ES-I3 (cell line): ENCODE data around the gene TAT.
"Not testable (repeated sequence)": the region's sequence is repeated elsewhere in the genome, so short reads cannot be mapped to it uniquely, and the experiment has no call there.

ENCODE experiments used
- H3K36me3 ChIP-seq: 2 replicates; pipeline ENCODE4 v1.6.1; 2013; ENCODE audit warnings: mild to moderate bottlenecking, low read length, control low read depth, moderate library complexity; ENCODE audit not compliant: insufficient read depth
- H3K4me1 ChIP-seq: 2 replicates; pipeline ENCODE4 v1.6.1; 2013; ENCODE audit warnings: mild to moderate bottlenecking, control low read depth, low read length; ENCODE audit not compliant: insufficient read depth
- H3K9ac ChIP-seq: 2 replicates; pipeline ENCODE4 v1.6.1; 2013; ENCODE audit warnings: low read depth, mild to moderate bottlenecking, low read length, moderate library complexity
- H3K9me3 ChIP-seq: 2 replicates; pipeline ENCODE4 v1.6.1; 2013; ENCODE audit warnings: mild to moderate bottlenecking, low read length, moderate library complexity; ENCODE audit not compliant: control insufficient read depth, insufficient read depth

Gene TAT

DNA sequence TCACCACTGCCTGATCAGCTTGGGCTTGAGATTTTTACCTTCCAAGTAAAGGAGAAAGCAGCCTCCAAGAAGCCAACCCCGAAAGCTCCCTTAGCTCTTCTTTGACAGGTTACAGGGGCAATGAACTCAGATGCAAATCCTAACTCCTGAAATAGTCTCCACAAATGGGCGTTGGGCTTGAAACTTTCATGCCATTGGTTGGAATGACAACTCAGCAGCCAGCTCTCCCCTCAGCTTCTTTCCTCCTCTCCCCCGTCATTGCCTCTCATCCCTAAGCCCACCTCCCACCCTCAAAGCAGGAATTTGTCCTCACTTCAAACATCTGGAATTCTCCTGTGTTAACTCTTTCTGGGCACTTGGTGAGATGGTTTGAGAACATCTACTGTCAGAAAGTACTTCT is at the start of gene TAT:
TSS of gene TAT (minus strand) at position 122 of the 400 bp plus-strand sequence. CDS start 677 bp downstream, outside the sequence.
- Histone ChIP-seq H3K9ac (no peak within 1 kb of the TSS), H3K36me3 (no peaks in the 10 kb centered on the region), H3K9me3 (no peaks in the 10 kb centered on the region), H3K4me1 (no peaks in the 10 kb centered on the region)

DNA sequence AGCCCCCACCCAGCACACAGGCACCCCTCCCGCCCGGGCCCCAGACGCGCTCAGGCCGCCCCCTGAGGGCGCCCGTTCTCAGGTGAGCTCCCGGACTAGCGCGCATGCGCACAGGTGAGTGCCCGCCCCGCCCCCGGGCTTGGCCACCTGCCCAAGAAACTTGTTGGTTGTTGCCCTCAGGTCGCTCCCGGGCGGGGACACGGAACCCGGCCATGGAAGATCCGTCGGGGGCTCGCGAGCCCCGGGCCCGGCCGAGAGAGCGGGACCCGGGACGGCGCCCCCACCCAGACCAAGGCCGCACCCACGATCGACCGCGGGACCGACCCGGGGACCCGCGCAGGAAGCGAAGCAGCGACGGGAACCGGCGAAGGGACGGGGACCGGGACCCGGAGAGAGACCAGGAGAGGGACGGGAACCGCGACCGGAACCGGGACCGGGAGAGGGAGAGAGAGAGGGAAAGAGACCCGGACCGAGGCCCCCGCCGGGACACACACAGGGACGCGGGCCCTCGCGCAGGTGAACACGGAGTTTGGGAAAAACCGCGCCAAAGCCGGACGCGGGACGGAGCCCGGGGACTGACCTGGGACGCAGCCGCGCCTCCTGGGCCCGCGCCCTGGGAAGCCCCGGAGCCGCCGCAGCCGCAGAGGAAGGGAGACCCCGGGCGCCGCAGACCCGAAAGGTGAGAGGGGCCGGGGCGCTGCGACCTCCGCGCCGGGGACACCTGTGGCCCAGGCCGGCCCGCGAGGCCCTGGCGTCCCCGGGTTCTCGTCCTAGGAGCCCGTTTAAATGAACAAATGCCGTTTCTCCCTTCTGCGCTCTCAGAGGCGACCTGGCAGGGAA is 49.3 kb upstream of the TAT start, which contains the start of gene MARVELD3:
TSS of gene MARVELD3 (plus strand) at position 167 of the 840 bp plus-strand sequence. CDS start at position 213, 46 bp downstream.
- Histone ChIP-seq H3K36me3 (no peaks in the 10 kb centered on the region), H3K9ac (peak within 1 kb of the TSS; percentile 94), H3K4me1 (peaks cover 7% of the 10 kb centered on the region), H3K9me3 (no peaks in the 10 kb centered on the region)

DNA sequence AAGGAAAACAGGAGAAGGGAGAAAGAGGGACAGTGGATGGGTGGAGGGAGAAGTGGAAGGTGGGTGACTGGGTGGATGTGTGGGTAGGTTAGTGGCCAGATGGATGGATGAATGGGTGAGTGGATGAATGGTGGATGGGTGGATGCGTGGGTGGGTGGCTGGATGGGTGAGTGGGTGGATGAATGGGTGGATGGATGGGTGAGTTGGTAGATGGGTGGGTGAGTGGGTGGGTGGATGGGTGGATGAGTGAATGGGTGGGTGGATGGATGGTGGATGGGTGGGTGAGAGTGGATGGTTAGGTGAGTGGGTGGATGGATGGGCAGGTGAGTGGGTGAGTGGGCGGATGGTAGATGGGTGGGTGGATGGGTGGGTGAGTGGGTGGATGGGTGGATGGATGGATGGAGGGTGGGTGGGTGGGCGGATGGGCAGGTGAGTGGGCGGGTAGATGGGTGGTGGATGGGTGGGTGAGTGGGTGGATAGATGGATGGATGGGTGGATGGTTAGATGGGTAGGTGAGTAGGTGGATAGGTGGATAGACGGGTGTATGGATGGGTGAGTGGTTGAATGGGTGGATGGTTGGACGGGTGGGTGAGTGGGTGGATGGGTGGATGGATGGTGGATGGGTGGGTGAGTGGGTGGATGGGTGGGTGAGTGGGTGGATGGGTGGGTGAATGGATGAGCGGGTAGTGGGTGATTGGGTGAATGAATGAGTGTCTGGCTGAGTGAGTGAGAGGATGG is 48.4 kb upstream of the TAT start:
- Histone ChIP-seq H3K9ac (peak overlapping the region; percentile 94; the same call in 1 of the 2 replicates), H3K36me3 (no peaks in the 10 kb centered on the region), H3K9me3 (no peaks in the 10 kb centered on the region), H3K4me1 (peaks cover 7% of the 10 kb centered on the region)

DNA sequence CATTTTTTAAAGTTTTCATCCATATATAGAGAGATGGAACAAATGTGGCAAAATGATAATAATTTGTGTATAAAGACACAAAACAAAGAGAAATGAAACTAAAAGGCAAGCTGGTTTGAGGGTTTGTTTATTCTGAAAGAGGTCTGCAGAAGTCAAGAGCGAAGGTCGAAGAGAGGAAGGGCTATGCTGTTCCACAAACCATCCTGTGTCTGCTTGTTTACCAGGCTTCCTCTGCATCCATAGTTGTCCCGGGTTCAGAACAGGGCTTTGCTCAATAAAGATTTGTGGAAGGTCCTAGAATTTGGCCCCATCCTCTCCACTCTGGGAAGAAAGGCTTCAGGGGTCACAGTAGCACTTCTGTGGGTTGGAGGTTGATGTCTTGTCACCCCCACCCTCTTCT is 46.7 kb upstream of the TAT start:
- peaks cover under 1% of the 10 kb centered on the region; the same call in 1 of the 2 replicates for H3K4me1 ChIP-seq
- H3K9ac ChIP-seq: no peak overlapping the region
- H3K36me3 ChIP-seq: no peaks in the 10 kb centered on the region
- no peaks in the 10 kb centered on the region for H3K9me3 ChIP-seq

- H3K36me3 ChIP-seq: no peaks in the 10 kb centered on the region
- no peak overlapping the region for H3K9ac ChIP-seq
- H3K4me1 ChIP-seq: no peaks in the 10 kb centered on the region
- H3K9me3 ChIP-seq: no peaks in the 10 kb centered on the region
Observed at GRCh38 chr16:71622088-71622487, 45.2 kb upstream of the TAT start.

DNA sequence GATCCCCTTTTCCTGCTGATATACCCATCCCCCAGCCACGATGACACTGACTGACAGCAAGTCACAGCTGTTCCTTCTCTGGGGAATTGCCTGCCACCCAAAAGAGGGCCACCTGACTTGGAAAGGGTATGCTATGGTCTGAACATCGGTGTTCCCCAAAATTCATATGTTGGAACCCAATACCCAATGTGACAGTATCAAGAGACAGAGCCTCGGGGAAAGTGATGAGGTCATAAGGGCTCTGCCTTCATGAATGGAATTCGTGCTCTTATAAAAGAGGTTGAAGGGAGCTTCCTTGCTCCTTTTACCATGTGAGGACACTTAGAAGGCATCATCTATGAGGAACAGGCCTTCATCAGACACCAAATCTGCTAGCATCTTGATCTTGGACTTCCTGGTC is 41.5 kb upstream of the TAT start:
- H3K9ac ChIP-seq: no peak overlapping the region
- no peaks in the 10 kb centered on the region for H3K9me3 ChIP-seq
- H3K4me1 ChIP-seq: no peaks in the 10 kb centered on the region
- no peaks in the 10 kb centered on the region for H3K36me3 ChIP-seq

GRCh38 chr16:71614956-71615355 is 38.1 kb upstream of the TAT start:
- not testable (repeated sequence) for H3K36me3 ChIP-seq, H3K4me1 ChIP-seq, H3K9me3 ChIP-seq, H3K9ac ChIP-seq

GRCh38 chr16:71610936-71611871 is 34.3 kb upstream of the TAT start:
- no peaks in the 10 kb centered on the region for H3K9me3 ChIP-seq
- no peaks in the 10 kb centered on the region for H3K4me1 ChIP-seq
- H3K36me3 ChIP-seq: no peaks in the 10 kb centered on the region
- no peak overlapping the region; the same call in 1 of the 2 replicates for H3K9ac ChIP-seq

DNA sequence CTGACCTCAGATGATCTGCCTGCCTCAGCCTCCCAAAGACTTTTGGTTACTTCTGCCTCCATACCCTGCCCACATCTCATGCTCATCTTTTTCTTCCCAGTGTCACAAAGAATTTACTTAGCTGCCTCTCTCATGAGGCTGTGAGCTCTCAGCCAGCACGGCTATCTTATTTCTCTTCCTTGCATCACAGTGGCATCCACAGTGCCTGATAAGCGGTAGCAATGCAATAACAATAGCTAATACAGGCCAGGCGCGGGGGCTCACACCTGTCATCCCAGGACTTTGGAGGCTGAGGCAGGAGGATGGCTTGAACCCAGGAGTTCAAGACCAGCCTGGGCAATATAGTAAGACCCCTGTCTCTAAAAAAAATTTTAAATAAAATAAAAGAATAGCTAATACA is 33.6 kb upstream of the TAT start:
- H3K36me3 ChIP-seq: no peaks in the 10 kb centered on the region
- H3K9me3 ChIP-seq: no peaks in the 10 kb centered on the region
- no peaks in the 10 kb centered on the region for H3K4me1 ChIP-seq
- no peak overlapping the region for H3K9ac ChIP-seq

DNA sequence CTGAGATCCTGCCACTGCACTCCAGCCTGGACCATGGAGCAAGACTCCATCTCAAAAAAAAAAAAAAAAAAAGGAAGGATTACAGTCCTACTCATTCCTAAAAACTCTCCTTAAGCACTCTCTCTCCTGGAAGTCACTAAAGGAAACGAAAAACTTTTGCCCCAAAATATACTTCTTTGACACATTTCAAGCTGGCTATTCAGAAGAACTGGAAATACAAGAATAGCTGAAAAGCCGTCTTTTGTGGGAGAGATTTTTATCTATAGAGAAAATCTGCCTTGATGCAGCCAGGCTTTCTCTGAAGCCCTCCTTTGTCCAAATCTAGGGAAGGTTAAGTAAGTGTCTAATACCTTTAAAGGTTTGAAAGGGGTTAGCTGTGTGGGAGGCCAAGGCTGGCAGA is 32.2 kb upstream of the TAT start:
- no peaks in the 10 kb centered on the region for H3K4me1 ChIP-seq
- no peak overlapping the region for H3K9ac ChIP-seq
- no peaks in the 10 kb centered on the region for H3K36me3 ChIP-seq
- no peaks in the 10 kb centered on the region for H3K9me3 ChIP-seq

GRCh38 chr16:71600822-71601221 is 23.9 kb upstream of the TAT start:
- H3K9ac ChIP-seq: no peak overlapping the region
- no peaks in the 10 kb centered on the region for H3K9me3 ChIP-seq
- no peaks in the 10 kb centered on the region for H3K36me3 ChIP-seq
- H3K4me1 ChIP-seq: no peaks in the 10 kb centered on the region

DNA sequence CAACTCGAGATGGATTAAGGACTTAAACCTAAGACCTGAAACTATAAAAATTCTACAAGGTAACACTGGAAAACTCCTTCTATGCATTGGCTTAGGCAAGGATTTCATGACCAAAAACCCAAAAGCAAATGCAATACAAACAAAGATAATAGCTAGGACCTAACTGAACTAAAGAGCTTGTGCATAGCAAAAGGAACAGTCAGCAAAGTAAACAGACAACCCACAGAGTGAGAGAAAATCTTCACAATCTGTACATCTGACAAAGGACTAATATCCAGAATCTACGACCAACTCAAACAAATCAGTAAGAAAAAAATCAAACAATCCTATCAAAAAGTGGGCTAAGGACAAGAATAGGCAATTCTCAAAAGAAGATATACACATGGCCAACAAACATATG is 21.5 kb upstream of the TAT start:
- not testable (repeated sequence) for H3K36me3 ChIP-seq, H3K4me1 ChIP-seq, H3K9ac ChIP-seq, H3K9me3 ChIP-seq

GRCh38 chr16:71595340-71595826 is 18.5 kb upstream of the TAT start:
- H3K9ac ChIP-seq, H3K4me1 ChIP-seq, H3K36me3 ChIP-seq, H3K9me3 ChIP-seq: not testable (repeated sequence)
